Tibial nerve (tissue), 4 donors: Measurements from ENCODE around the gene QARS1.

Source experiments
- EP300 ChIP-seq, 2 donors: sonication (generic); formaldehyde crosslinking; IDR thresholded peaks; one replicate each; pipeline ENCODE4 v1.6.1; 2017; ENCODE audit warnings: antibody characterized with exemption in 2 of 2, mild to moderate bottlenecking in 1 of 2
- POLR2A ChIP-seq, 2 donors: fragments of 450-650 bp; IDR thresholded peaks; one replicate each; pipeline ENCODE4 v1.6.1; 2017; ENCODE audit warnings: antibody characterized with exemption in 2 of 2, mild to moderate bottlenecking in 2 of 2, moderate library complexity in 2 of 2
- TF ChIP-seq, protein P1 (sequence below), 5 experiments: fragments of 200-600 bp in 3 of 5; fragments of 450-650 bp in 2 of 5; sonication (generic) in 3 of 5; IDR thresholded peaks; one replicate each; pipeline ENCODE4 v1.5.1; 2016 to 2019; ENCODE audit warnings: antibody characterized with exemption in 5 of 5, mild to moderate bottlenecking in 3 of 5, moderate library complexity in 2 of 5

DNA sequence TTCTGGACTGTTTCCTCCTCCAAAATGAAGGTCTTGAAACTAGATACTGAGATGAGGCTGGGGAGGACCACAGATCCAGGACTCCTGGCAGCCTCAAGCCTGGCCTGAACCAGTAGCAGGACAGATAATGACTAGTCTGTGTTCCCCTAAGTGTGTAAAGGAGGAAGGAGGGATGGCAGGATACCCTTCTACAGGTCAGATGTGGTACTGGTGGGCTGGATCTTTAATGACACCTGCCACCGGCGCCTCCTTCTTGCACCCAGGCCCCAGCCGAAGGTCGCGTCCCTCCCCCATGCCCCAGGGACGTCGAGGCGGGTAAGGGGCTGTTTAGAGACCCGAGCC, 15.5 kb upstream of the QARS1 start:
- TF ChIP-seq POLR2A (IDR thresholded peaks at IDR 0.05) (no peak), EP300 (IDR thresholded peaks at IDR 0.05) (no peak)
- TF ChIP-seq, protein P1, sequence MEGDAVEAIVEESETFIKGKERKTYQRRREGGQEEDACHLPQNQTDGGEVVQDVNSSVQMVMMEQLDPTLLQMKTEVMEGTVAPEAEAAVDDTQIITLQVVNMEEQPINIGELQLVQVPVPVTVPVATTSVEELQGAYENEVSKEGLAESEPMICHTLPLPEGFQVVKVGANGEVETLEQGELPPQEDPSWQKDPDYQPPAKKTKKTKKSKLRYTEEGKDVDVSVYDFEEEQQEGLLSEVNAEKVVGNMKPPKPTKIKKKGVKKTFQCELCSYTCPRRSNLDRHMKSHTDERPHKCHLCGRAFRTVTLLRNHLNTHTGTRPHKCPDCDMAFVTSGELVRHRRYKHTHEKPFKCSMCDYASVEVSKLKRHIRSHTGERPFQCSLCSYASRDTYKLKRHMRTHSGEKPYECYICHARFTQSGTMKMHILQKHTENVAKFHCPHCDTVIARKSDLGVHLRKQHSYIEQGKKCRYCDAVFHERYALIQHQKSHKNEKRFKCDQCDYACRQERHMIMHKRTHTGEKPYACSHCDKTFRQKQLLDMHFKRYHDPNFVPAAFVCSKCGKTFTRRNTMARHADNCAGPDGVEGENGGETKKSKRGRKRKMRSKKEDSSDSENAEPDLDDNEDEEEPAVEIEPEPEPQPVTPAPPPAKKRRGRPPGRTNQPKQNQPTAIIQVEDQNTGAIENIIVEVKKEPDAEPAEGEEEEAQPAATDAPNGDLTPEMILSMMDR (IDR thresholded peaks at IDR 0.05) = no peak
